HG03196 (cell line): ENCODE measurements around the gene TMEM14B.
"Not testable (repeated sequence)": the region's sequence is repeated elsewhere in the genome, so short reads cannot be mapped to it uniquely, and the experiment has no call there.

Source experiments
- ATAC-seq: cut with Tn5 transposase; IDR thresholded peaks from one replicate; pipeline ENCODE4 v1.9.1; 2021; ENCODE audit not compliant: unreplicated experiment

Gene TMEM14B

GRCh38 chr6:10745116-10745515, 2.5 kb upstream of the TMEM14B start:
- no peak for ATAC-seq

DNA sequence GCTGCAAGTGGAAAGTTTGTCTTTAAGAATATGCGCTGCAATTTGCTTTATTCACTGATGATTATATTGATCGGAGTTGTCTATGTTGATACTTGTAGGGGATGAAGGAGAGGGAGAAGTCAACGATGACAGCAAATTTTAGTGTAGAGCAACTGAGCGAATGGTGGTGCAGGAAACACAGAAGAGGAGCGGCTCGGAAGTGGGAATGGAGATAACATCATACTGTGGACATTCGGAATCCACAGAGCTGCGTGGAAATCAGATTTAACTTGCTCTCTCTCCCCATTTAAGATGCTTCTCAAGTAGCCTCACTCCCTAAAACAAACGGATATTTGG, 722 bp upstream of the TMEM14B start:
- ATAC-seq = no peak

- no peak for ATAC-seq
These were observed 2.1 kb downstream of the TMEM14B start for GRCh38 chr6:10749734-10750133.

- ATAC-seq = not testable (repeated sequence)
These were observed 3.0 kb downstream of the TMEM14B start for GRCh38 chr6:10750568-10750967.

GRCh38 chr6:10751757-10752156, 4.2 kb downstream of the TMEM14B start:
- not testable (repeated sequence) for ATAC-seq

GRCh38 chr6:10756085-10756484, 8.5 kb downstream of the TMEM14B start:
- no peak for ATAC-seq

- ATAC-seq = no peak
These were observed 11.8 kb downstream of the TMEM14B start for GRCh38 chr6:10759312-10759839.

GRCh38 chr6:10759884-10760329, 12.3 kb downstream of the TMEM14B start:
- ATAC-seq = no peak

DNA sequence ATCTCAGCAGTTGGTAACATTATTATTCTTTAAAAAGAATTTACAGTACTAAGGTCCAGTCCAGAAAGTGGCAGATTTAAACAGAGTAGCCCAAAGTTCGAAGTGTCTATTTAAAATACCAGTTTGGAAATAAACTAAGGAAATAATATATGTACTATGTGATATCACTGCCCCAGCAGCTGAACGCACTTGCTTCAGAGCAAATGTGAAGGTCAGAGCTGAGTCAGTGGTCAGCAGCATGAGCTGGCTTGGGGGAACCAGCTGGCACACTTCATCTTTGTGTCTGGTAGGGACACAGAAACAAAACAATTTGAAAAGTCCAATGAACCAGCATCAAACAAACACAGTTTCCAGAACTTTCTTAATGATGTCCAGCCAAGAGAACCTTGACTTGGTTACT, 15.4 kb downstream of the TMEM14B start:
- ATAC-seq = no peak

DNA sequence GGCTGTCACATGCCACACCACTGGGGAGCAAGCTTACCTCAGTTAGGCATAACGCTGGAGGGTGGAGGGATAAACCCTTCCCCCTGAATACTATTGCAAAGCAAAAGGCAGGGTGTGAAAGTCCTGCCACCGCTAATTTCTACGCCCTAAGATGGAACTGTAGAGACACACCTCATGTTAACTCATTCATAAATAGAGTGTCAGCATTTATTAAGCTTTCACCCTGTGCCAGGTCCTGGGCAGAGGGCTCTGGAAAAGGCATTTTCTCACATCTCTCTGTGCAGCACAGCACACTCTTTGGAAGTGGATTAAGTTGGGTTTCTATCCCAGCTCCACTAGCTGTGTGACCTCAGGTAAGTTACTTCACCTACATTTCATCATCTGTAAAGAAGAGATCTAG, 21.8 kb downstream of the TMEM14B start:
- ATAC-seq = no peak

DNA sequence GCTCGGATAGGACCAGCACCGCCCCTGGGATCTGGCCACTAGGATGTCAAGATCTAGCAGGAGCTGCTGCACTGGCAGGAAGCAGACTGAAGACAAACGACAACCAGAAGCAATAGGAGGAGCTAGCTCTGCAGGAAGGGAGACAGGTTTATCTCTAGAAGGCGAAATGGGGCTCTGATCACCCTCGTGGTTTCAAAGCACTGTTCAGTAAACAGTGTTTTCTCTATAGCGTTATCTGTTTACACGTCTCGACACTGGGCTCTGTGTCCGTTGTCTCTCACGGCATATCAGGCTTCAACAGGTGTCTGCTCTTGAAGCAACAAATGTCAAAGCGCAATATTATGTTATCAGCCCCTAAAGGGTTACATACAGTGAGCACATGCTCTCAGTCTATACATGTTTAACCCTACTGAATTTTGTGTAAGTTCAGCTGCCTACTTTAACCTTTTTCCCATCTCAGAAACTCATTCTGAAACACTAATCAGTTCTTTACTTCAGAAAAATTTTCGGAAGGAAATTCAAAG, 23.8 kb downstream of the TMEM14B start:
- no peak for ATAC-seq

GRCh38 chr6:10778230-10778629, 30.6 kb downstream of the TMEM14B start:
- no peak for ATAC-seq

DNA sequence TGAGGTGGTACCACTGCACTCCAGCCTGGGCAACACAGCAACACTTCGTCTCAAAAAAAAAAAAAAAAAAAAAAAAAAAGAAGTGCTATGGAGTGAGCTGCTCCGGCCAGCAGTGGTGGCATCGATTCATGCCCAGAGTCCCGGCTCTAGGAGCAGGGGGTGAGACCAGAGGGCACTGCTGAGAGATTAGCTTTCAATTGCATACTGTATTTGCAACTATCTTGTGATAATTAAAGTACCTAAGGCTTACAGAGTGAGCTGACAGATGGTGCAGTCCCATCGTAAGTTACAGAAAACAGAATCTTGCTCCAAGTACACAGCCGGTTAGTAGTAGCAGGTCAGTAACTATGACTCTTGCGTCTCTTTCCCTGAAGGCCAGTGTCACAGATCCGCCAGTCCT, 31.5 kb downstream of the TMEM14B start:
- ATAC-seq = no peak

- ATAC-seq = no peak
These were observed 44.1 kb downstream of the TMEM14B start for GRCh38 chr6:10791673-10792072.

DNA sequence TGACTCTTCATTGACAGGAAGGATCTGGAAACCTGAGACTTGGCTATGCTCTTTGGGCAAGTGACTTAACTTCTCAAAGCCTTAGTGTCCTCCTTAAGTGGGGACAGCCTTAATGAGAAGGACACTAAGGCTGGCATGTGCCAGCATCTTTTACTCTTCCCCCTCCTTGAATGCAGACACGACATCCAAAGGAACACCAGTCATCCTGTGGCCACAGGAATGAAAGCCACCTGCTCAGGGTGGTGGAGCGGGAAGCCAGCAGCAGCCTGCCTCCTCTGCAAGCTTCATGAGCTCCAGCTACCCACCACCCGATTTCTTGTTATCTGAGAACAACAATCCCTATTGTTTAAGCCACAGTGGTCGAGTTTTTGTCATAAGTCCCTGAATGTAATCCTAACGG, 44.5 kb downstream of the TMEM14B start:
- no peak for ATAC-seq

DNA sequence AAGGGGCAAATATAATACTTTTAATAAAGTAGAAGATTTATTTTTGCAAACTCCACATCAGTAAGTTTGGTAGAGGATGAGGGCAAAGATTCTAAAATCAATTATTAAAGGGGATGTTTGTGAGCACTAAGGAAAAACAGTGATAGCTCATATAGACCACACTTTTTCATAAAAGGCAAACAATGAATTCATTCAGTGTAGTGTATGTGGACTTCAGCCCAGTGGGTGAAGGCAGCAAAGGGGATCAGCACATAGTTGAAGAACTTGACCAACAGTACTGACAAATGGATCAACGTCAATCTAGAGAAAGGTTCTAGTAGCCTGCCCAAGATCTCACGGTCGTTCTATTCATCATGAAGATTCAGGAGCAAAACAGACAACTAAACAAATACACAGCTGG, 45.4 kb downstream of the TMEM14B start:
- no peak for ATAC-seq

DNA sequence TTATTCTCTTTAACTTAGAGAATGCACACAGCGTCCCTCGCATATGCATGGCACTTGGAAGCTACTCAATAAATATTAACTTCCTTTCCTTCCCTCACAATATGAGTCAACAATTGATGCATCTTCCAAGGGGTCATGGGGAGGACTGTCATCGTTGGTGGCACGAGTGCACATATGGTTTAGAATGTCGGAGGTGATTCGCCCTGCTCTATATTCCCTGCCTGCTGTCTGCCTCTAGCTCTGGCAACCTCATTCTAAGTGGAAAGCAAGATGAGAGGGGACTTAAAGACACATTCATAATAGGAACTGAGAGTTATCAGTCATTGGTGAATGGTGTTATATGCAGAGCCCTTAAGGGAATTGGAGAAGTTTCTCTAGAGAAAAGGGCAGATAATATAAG, 46.1 kb downstream of the TMEM14B start:
- no peak for ATAC-seq

DNA sequence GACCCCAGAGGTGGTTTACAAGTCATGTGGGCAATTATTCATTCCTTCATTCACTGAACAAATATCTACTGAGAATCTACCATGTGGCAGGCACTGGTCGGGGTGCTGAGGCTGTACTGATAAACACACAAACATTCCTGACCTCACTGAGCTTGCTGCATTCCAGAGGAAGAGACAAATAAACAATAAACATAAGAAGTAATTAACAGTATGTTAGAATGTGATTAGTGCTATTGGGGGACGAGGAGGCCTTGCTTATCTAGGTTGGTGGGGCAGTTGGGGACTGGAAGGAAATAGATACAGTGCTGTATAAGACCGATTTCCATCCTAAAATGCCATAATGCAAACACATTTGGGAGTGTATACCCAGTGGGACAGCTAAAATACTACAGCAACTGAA, 46.6 kb downstream of the TMEM14B start:
- ATAC-seq = no peak

DNA sequence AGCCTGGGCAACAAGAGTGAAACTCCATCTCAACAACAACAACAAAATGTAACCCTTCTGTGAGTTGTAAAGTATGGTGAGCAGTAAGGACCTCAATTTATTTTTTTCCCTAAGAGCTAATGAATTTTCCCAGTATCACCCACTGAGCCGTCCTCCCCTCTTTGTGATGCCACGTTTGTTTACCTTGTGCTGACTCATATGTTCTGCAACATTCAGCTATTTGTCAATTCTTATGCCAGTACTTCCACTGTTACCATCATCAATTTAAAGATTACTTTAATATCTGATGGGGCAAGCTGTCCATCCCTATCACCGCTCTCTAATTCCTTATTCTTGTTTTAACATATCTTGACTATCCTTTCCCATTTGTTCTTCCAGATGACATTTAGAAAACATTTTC, 53.2 kb downstream of the TMEM14B start:
- ATAC-seq = no peak

DNA sequence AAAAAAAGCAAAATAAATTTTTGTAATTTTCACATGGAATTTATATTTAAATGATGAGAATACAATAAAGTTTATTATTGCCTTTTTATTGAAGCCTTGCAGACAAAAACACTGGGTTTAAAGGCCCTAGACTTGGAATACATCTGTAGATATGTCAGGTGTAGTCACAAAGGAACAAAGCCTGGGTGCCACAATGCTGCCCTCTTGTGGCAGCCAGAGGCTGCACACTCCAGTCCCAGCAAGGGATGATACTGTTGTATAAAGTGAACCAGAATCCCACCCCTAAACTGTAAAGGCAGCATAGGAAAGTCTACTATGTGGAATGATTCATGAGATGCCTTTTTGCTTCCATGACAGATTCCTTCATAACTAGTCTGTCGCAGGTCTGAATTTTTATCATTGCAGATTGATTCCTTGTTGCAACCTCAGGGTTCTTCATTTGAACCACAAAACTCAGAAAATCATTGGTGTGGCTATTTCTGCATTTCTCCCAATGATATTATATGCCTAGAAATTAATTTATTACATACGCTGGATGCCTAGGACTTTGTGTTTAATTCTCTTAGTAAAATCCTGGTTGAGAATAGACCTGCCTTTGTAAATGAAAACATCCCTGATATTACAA, 53.7 kb downstream of the TMEM14B start:
- peak; percentile 95 for ATAC-seq
